Activated CD8-positive, alpha-beta memory T cell treated with anti-CD3 and anti-CD28 coated beads, Interleukin-2, amount 50 U/mL, for 1 hour (primary cell): ENCODE data around the gene ECI2.

ENCODE experiments used
- DNase-seq: peaks from one replicate; pipeline ENCODE4 v3.0.0-alpha.2; 2020; ENCODE audit errors: extremely low read depth

Gene ECI2, protein sequence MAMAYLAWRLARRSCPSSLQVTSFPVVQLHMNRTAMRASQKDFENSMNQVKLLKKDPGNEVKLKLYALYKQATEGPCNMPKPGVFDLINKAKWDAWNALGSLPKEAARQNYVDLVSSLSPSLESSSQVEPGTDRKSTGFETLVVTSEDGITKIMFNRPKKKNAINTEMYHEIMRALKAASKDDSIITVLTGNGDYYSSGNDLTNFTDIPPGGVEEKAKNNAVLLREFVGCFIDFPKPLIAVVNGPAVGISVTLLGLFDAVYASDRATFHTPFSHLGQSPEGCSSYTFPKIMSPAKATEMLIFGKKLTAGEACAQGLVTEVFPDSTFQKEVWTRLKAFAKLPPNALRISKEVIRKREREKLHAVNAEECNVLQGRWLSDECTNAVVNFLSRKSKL

DNA sequence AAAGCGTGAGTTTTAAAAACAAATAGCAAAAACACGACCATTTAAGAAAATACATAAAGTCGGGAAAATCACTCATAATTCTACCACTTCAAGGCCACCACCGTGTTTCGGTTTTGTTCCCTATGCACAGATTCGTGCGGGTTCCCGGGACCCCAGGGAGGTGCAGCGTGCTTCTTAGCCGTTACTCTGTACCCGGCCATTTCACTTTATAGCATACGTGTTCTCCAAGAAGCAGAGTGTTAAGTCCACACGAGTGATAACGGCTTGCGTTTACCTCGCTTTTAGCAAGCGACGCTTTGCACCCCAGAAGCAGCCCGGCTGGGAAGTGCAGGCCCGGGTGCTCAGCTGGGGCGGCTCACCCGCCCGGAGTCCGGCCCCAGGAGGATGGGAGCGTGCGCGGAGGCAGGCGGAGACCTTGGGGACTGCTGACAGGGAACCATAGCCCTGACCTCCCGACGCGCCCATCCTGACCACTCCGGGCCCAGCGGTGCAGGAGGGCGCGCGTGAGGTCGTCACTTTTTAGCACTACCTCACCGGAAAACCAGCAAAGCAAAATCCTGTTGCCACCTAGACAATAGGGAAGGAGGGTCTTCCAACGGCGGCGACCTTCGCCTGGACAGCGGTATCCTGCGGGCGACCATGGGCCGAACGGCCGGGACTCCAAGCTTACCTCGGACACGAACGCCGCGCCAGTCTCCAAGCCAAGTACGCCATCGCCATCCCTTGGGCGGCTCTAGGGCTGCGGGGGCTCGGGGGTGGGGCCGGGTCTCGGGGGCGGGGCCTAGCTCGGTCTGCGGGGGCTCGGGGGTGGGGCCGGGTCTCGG lies at the start of gene ECI2:
Gene ECI2, minus strand, starts transcription at position 735 of the 824 bp plus-strand sequence. Its CDS starts 15 bp downstream, at position 720.
- DNase-seq, result peak; percentile 4

GRCh38 chr6:4180652-4181255 lies 45.4 kb upstream of the ECI2 start:
- DNase-seq, result no peak

- no peak for DNase-seq
These were observed 44.7 kb upstream of the ECI2 start for GRCh38 chr6:4179960-4180651.

GRCh38 chr6:4178737-4179333 lies 43.5 kb upstream of the ECI2 start:
- DNase-seq, result no peak

DNA sequence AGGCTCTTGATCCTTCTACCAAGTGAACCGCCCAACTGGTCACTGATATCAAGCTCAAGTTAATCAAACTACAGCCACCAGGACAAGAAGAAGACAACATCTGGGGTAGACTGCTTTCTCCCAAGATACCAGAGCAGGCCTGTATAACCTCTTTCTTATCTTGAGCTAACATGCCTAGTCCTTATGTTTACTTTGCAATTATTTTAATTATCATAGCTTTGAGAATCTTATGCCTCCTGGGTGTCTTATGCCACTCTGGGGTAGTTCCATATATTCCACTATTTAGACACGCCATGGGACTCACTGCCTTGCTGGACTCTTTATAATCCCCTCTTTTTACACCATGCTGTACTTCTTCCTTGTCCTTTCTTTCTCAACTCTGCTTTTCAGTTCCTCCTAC lies 41.5 kb upstream of the ECI2 start:
- no peak for DNase-seq

GRCh38 chr6:4174042-4174441 lies 38.7 kb upstream of the ECI2 start:
- no peak for DNase-seq

- no peak for DNase-seq
These were observed 37.0 kb upstream of the ECI2 start for GRCh38 chr6:4172368-4172767.

DNA sequence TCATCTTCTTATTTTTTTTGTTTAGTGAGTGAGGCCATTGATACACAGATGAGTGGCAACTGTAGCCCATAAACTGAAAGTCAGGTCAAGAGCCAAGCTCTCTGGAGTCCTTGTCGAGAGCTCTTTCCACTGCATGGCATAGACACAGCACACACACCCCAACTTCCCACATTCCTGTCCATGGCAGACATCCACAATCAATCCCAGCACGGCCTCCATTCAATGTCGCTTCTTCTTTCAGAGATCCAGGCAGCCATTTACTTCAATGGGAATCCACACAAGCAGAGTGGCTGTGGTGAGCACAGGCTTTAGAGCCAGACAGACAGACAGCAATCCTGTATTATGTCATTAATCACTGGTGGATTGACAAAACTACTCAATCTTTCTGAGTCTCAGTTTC lies 34.9 kb upstream of the ECI2 start:
- DNase-seq, result no peak

DNA sequence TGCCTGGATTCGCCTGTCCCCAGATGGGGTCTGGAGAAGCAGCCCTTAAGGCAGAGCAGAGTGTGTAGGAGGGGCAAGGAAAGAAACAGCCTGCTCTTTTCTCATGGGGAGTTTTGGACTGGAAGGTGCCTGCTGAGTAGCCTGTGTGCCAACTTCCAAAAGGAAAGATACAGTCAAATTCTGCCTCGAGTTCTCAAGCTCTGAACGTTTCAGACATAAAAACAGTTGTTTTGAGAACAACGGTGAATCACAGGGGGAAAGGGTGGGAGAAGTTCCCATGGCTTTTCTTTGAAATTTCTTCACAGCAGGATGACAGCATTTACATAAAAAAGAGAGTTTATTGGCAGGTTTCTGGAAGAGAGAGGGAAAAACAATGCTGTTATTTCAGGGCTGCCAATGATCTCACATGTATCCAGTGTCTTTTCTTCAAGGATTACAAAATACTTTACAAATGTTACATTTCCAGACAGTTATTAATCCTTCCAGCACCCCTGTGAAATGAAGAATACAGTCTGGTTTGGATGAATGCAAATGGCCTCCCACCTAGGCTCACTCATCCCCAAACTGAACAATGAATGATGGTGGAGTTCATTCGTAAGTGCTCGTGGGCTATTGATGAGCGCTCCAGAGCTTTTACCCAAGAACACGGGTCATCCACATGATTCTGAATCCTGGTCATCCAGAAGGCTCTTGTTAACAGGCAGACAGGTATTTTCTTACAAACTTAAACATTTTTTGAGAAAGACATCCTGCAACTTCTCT lies 33.8 kb upstream of the ECI2 start:
- DNase-seq, result no peak

DNA sequence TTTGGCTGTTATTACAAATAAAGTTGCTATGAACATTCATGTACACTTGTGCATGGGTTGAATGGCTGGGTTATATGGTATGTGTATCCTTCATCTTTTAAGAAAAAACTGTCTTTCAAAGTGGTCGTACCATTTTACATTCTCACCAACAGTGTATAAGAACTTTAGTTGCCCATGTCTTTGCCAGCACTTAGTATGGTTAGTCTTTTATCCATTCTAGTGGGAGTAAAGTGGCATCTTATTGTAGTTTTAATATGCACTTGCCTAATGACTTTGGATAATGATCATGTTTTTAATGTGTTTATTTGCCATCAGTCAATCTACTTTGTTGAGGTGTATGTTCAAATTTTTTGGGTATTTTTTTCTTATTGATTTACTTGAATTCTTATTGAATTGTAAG lies 32.5 kb upstream of the ECI2 start:
- no peak for DNase-seq

DNA sequence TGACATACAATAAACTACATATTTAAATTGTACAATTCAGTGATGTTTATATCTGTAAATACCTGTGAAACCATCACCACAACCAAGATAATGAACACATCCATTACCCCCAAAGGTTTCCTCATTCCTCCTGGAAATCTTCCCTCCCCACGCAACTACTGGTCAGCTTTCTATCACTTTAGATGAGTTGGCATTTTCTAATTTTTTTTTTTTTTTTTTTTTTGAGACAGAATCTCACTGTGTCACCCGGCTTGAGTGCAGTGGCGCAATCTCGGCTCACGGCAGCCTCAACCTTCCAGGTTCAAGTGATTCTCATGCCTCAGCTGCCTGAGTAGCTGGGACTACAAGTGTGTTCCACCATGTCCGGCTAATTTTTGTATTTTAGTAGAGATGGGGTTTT lies 31.7 kb upstream of the ECI2 start:
- no peak for DNase-seq

GRCh38 chr6:4164456-4164855 lies 29.1 kb upstream of the ECI2 start:
- no peak for DNase-seq

DNA sequence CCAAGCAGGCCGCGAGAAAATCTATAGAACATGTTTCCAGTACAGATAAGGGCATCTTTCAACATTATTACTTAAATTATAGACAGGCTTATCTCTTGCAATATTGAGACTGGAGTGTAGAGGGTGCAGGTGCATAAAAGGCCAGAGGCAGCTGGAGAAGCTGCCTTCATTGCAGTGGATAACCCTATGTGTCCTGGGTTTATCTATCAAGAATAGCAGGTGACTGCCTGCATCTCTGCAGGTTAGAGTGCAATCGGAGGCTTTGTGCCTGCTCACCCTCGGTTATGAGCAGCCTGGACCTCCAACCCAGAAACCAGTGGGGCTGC lies 28.7 kb upstream of the ECI2 start:
- no peak for DNase-seq

- no peak for DNase-seq
These were observed 28.2 kb upstream of the ECI2 start for GRCh38 chr6:4163408-4164116.

GRCh38 chr6:4162370-4162769 lies 27.0 kb upstream of the ECI2 start:
- no peak for DNase-seq

DNA sequence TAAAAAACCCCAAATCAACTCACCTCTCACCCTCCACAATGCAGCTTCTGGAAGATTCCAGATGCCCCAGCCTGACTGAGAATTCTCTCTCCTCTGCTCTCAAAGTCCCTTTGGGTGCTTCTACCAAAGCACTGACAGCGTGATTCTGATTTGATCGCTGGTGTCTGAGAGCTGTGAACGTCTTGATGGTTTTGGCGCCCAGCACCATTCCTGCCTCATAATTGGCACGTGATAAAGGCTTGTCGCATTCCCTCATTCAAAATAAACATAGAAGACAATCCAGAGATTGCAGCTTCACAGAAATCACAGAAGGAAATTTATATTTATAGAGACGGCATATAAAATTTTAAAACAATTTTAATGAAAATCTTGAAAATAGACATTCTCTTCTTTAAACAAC lies 24.1 kb upstream of the ECI2 start:
- DNase-seq, result no peak

DNA sequence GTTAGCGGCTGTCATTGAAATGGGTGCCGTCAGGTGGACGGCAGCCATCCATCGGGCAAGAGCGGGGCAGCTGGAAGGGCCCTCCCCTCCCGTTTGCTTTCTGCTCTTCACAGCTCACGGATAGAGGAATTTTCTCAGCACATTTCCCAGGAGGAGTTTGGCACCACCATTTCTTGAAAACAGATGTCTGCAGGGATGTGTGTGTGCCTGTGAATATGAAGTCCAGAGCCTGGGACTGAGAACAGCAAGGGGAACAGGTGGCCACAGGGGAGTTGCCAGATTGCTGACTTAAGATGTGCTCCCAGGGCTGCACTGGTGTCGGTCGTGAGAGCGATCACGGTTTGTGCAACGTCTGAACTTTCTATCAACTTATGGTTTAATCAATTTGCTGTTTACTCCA lies 22.1 kb upstream of the ECI2 start:
- no peak for DNase-seq

DNA sequence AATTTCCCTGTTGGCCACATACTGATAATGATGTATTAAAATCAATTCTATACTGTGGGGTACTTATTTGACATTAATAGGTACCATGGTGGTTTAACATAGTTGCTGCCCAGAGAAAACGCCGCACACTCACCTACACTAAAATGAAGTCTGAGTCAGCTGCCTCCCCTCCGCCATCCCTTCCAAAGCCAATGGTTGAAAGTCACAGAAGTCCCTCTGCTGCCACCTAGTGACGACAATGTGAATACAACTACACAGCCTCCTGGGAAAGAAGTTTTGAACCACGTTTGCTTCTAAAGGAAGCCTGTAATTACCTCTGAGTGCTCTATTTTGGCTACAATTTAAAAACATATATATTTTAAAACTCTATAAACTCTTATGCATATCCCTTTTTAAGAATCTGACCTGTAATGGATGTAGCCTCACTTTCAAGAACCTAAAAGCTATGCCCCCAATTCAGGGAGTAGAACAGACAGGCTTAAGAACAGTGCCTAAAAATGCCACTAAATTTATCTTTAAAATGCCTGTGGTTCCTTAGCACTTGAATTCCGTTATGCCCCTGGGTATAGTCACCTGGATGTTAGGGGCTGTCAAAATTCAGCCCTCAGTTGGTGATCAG lies 20.6 kb upstream of the ECI2 start:
- peak; percentile 54 for DNase-seq

- no peak for DNase-seq
These were observed 18.2 kb upstream of the ECI2 start for GRCh38 chr6:4153514-4153985.

DNA sequence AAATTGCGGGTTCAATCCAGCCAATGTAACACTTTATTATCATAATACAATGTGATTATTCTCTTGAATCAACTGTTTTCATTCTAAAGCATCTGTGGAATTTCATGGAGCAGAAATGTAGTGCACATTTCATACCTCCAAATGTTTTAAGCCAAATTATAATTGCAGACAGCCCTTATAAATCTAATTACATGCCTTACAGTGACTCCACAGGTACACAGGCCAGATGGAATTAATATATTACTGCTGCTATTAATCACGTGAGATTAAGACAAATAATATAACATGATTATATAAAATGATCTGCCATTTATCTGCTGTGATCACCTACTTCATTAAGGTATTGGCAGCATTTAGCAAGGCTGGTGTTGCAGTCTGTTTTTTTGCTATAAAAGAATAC lies 9.7 kb upstream of the ECI2 start:
- DNase-seq, result no peak
